ENCODE results near the gene DUSP9.
"Not testable (repeated sequence)": the region's sequence is repeated elsewhere in the genome, so short reads cannot be mapped to it uniquely, and the experiment has no call there.

DUSP9 gene

GRCh38 chrX:153693216-153694086 is 46.4 kb downstream of the DUSP9 start:
- no peak for DNase-seq (ENCODE audit: low spot score)

- DNase-seq (ENCODE audit: low spot score) = not testable (repeated sequence)
Observed at GRCh38 chrX:153694256-153694655, 47.3 kb downstream of the DUSP9 start.

- DNase-seq (ENCODE audit: low spot score) = no peak
Observed at GRCh38 chrX:153694687-153695270, 47.8 kb downstream of the DUSP9 start.

DNA sequence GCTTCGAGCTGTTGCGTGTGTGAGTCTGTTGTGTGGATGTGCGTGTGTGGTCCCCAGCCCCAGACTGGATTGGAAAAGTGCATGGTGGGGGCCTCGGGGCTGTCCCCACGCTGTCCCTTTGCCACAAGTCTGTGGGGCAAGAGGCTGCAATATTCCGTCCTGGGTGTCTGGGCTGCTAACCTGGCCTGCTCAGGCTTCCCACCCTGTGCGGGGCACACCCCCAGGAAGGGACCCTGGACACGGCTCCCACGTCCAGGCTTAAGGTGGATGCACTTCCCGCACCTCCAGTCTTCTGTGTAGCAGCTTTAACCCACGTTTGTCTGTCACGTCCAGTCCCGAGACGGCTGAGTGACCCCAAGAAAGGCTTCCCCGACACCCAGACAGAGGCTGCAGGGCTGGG is 49.1 kb downstream of the DUSP9 start:
- no peak for DNase-seq (ENCODE audit: low spot score)

DNA sequence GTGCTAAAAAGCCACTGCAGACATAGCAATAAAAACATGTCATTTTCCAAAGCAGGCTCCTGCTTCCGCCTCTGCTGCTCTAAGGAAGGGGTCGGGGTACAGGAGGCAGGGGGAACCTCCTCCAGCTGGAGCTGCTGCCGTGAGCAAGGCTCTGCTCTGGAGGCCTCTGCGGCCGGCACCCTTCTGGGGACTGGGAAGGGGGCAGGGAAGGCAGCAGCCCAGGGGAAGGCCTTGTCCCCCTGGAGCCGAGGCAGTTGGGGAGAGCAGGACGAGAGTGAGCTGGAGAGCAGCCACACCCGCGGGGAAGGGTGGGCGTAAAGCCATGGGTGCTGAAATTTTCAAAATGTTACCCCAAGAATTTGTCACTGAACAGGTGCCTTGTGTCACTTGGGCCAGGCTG is 49.5 kb downstream of the DUSP9 start:
- not testable (repeated sequence) for DNase-seq (ENCODE audit: low spot score)

DNA sequence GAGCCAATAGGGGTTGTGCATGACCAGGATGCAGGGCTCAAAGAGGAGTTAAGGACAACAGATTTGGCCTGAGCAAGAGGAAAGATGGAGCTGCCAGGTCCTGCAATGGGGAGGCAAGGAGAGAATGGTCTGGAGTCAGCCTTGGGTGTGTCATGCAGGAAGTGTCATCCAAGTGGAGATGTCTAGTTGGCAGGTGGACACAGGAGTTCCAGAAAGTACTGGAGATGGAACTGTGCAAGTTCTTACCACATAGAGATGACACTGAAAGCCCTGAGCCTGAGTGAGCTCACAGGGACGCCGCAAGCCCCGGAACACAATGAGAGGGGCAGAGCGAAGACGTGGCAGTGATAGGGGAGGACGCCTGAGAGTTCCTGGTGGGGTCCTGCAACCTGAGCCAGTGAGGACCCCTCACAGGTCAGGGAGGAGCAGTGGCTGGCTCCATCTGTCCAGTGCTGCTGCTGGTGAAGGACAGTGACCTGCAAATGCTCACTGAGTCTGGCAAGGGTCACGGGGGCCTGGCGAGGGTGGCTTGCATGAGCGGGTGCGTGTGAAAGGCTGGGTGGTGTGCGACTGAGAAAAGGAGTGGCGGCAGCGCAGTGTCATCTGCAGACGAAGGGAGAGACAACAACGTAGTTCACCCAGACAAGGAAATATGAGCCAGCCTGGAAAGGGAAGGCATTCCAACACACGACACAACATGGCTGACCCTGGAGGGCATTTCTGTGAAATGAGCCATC is 50.2 kb downstream of the DUSP9 start:
- not testable (repeated sequence) for DNase-seq (ENCODE audit: low spot score)

GRCh38 chrX:153697924-153698865 is 51.2 kb downstream of the DUSP9 start:
- no peak for DNase-seq (ENCODE audit: low spot score)

GRCh38 chrX:153699210-153699783 is 52.3 kb downstream of the DUSP9 start:
- DNase-seq (ENCODE audit: low spot score) = not testable (repeated sequence)

DNA sequence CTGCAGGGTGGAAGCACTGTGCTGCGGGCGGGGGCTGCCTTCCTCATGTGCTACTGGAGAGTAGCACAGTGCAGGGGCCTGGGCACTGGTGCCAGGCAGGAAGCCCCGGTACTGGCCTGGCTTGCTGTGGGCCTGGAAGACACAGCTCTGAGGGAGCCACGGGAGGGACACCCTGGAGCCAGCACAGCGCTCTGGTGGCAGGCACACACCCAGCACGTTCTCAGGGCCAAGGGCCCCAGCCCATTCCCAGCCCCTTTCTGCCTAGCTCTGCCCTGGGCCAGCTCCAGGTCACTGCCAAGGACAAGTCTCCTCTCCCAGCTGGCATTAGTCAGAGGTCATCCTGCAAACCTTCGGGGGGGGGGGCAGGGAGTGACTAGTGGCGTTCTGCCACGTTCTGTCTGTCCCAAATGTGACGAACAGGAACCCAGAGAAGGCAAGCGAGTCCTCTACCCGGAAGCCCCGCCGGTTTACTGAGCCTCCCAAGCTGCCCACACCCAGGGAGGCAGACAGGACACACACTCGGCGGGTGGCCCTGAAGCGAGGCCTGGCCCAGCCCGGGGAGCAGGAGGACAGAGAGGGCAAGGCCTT is 52.9 kb downstream of the DUSP9 start:
- not testable (repeated sequence) for DNase-seq (ENCODE audit: low spot score)

DNA sequence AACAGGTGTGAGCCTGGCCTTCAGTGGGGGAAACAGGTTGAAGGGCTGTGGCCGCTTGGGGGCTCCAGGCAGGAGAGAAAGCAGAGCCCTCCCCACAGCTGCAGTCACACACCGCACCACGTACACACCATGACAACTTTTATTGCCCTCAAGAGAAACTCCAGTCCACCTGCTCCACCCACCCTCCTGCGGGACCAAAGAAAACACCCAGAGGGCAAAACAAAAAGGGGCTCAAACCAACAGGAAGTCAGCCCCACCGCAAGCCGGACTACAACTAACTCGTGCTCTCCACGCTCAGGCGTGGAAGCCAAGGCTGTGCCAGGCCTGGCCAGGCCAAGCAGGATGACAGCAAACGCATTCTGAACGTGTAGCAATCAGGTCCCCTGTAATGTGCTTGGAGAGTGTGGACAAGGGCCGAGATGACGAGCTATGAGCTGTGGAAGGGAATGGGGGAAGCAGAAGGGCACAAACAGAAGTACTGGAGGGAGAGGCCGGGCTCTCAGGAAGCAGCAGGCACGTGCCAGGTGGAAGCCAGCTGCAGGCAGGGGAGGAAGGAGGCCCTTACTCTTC is 53.5 kb downstream of the DUSP9 start:
- DNase-seq (ENCODE audit: low spot score) = no peak
